Effector CD8-positive, alpha-beta T cell (primary cell): Measurements from ENCODE around the gene COL6A6.
"Not testable (repeated sequence)": the region's sequence is repeated elsewhere in the genome, so short reads cannot be mapped to it uniquely, and the experiment has no call there.

Source experiments
- DNase-seq: peaks from one replicate; lab custom pipeline; 2025; lab: John Stamatoyannopoulos, UW

COL6A6 gene

DNA sequence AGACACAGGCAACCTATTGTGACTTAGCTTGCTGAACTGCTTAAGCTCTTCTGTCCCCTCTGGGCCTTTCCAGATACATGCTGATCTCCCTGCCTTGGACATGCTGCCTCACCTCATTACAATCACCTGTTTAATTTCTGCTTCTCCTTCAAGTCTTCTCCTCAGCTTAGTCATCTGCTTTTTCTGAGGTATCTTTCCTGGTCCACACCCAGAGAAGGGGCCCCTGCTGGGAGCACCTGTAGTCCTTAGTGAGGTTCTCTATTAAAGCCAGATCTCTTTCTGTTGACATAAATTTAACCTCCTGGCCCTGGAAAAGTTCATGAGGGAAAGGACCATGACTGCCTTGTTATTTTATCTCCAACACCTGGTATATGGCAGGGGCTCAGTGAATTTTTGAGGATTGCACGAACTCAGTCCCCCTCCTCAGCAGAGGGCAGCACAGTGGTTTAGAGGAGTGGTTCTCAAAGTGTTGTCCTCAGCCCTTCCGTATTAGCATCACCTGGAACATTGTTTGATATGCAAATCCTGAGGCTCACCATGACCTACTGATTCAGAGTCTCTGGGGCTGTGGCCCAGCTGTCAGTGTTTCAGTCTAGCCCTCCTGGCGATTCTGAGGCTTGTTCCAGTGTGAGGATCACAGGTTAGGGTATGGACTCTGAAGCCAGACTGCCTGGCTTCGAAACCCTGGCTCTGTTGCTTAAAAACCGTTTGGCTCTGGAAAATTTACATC is 12.7 kb downstream of the COL6A6 start:
- no peak for DNase-seq

DNA sequence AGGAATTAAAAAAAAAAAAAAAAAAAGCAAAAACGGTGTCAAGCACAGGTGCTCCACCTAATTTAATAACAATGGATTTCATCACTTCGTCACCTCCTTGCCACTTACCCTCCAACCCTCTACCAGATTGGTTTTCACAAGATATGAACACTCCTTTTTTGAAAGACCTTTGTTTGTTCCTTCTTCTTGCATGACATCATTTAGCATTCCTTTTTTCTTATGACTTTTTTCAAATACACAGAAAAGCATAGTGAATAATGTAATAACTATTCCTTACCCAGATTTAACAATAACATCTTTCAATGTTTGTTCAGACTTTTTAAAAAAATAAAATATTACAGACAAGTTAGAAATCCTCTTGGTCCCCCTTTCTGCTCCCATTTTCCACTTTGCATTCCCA is 16.3 kb downstream of the COL6A6 start:
- DNase-seq: no peak

DNA sequence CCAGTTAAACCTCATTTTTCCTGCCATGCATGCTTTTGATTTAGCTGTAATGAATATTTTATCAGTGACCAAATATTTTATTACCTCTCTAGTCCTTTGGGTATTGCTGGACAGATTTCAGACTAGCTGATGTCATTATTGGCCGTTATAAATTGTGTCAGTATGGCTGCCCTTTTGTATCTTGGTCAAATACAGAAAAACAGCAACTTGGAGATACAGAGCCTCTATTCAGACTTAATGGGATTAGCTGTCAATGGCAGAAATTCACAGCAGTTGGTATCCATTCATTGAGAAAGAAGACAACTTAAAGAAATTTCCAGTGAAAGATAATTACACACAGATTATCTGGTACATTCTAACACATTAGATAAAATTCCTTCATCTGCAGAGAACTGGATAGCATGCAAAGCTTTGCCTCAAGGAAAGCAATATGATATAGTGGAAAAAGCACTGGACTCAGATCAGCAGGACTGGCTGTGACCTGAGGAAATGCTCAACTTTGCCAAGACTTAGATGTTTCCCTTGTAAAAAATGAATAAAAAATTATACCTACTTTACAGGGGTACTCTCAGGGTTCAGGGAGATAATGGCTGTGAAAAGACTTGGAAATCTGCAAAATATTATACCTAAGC is 20.8 kb downstream of the COL6A6 start:
- DNase-seq: no peak

DNA sequence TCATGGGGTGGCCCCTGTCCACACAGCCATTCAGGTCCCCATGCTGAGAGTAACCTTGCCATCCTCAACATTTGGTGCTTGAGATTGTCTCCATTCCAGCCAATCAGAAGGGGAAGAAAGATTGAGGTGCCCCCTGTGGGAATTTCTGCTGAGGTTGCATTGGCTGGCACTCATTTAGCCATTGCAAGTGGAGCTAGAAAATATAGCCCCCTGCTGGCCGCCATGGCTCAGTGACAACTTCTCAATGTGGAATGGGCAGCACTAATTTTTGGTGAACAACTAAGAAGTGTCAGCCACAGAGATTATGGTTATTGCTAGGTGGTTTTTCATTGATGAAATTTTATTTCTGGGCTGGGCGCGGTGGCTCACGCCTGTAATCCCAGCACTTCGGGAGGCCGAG is 22.0 kb downstream of the COL6A6 start:
- no peak for DNase-seq

DNA sequence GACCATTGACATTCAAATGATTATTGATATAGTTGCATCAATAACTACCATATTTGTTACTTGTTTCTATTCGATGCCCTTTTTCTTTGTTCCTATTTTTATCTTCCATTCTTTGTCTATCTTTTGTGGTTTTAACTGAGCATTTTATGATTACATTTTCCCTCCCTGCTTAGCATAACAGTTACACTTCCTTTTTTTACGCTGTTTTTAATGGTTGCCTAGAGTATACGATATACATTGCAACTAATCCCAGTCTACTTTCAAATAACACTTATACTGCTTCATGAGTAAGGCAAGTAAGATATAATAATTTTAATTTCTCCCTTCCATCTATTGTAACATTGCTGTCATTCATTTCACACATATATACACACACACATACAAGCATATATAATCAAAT is 26.3 kb downstream of the COL6A6 start:
- no peak for DNase-seq

DNA sequence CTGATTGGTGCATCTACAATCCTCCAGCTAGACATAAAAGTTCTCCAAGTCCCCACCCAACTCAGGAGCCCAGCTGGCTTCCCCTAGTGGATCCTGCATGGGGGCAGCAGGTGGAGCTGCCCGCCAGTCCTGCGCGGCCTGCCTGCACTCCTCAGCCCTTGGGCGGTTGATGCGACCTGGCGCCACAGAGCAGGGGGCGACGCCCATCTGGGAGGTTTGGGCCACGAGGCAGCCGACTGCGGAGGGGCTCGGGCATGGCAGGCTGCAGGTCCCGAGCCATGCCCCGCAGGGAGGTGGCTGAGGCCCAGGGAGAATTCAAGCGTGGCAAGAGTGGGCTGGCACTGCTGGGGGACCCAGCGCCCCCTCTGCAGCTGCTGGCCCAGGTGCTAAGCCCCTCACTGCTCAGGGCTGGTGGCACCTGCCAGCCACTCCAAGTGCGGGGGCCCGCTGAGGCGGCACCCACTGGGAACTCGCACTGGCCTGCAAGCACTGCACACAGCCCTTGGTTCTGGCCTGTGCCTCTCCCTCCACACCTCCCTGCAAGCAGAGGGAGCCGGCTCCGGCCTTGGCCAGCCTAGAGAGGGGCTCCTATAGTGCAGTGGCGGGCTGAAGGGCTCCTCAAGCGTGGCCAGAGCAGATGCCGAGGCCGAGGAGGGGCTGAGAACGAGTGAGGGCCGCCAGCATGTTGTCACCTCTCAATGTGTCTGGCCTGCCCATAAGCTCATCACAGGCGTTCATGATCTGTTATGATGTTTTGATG is 30.1 kb downstream of the COL6A6 start:
- no peak for DNase-seq

DNA sequence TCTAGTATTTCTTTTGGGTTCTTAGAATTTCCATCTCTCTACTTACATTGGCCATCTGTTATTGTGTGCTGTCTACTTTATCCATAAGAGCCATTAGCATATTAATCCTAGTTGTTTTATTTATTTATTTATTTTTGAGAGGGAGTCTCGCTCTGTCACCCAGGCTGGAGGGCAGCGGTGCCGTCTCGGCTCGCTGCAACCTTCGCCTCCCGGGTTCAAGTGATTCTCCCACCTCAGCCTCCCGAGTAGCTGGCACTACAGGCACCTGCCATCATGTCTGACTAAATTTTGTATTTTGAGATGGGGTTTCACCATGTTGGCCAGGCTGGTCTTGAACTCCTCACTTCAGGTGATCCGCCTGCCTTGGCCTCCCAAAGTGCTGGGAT is 30.7 kb downstream of the COL6A6 start:
- DNase-seq: not testable (repeated sequence)

DNA sequence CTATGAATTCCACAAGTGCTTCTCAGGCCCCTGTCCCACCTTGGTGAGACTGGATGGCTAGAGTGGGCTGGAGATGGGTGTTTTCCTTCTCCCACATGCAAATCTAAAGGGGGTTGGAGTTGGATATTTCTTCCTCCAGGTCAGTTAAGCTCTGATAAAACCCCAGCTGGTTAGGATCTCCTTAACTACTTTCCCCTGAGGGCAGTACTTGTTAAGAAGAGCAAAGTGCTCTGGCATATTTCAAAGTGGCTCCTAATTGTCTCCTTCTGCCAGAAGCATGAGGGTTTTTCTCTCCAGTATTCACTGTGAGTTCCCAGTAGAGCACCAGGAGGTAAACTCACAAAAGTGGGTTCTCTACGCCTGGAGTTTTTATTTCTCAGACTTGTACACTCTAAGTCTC is 31.4 kb downstream of the COL6A6 start:
- DNase-seq: no peak

DNA sequence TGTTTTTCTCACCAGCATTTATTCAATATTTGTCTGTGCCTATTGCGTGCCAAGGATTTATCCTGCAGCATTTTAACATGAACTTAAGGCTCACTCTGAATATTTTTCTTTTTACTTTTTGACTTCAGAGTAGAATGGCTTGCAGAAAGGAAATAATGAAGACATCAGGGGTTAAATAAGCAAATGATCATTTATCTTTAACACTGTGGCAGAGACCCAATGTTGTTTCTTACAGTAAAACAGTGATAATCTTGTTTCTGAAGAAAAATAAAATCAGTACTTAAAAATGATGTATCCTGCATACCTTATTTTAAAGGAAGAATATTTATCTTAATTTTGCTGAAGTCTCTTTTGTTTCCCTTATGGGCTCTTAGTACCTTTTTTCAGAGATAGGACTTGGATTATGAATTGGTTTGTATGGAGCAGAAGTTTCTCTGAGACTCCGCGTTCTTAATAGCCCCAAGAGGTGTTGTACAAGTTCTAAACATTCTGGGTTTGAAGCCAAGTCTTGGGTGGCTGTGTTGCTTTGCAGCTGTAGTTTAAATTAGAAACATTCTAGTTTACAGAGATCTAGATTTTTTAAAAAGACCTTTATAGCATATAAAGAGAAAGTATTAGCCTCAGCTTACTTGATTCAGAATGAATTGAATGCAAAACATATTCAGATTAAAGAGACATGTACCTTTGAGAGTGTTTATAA is 40.5 kb downstream of the COL6A6 start:
- DNase-seq: no peak

DNA sequence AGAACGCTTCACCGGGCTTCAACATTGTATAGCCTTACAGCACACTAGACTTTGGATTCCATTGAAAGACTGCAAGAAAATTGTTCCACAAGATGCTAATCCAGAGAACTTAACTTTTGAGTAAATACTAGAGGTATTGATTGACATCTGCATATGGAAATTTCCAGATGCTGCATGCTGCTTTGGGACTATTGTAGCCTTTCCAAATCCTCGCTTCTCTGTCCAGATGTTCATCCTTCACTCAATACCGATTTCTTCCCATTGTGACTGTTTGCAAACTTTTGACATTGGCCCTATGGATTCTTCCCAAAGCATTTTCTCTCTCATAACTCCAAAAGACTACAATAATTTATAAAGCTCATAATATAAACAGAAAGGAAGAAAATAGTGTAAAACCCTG is 41.4 kb downstream of the COL6A6 start:
- no peak for DNase-seq

DNA sequence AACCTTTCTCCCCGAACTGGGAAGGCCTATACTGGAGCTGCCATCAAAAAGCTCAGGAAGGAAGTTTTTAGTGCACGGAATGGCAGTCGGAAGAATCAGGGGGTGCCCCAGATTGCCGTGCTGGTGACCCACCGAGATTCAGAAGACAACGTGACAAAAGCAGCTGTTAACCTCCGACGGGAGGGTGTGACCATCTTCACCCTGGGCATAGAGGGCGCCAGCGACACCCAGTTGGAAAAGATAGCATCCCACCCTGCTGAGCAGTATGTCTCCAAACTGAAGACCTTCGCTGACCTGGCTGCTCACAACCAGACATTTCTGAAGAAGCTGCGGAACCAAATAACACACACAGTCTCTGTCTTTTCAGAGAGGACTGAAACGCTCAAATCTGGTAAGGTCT is 48.2 kb downstream of the COL6A6 start:
- no peak for DNase-seq
